Panc1 (cell line): ENCODE results near the gene EEF1AKMT3. TPM values are rescaled to one million over a fixed set of nuclear protein-coding genes. Genes with fewer than 3 reads are reported as not detected.

ENCODE experiments used
- ATAC-seq: fragments of 200-7000 bp; cut with Tn5 transposase; 2 replicates; pipeline ENCODE4 v1.9.1; 2020; ENCODE audit warnings: mild to moderate bottlenecking, moderate library complexity
- BruUV-seq: library from RNA; stranded (reverse); fragments of 400-500 nt; replicated peaks from 2 replicates; lab custom pipeline; 2021; lab: Mats Ljungman, UMichigan
- CTCF ChIA-PET: fragments of 300-600 bp; sonication (Branson Sonifier 250); formaldehyde crosslinking; loops from one replicate; lab custom pipeline; 2022; ENCODE audit warnings: antibody characterized with exemption; lab: Charles Lee
- POLR2A ChIA-PET: fragments of 300-600 bp; sonication (Branson Sonifier 250); formaldehyde crosslinking; loops from one replicate; lab custom pipeline; 2022; ENCODE audit warnings: antibody characterized with exemption; lab: Charles Lee
- DNase-seq: peaks from one replicate; pipeline ENCODE4 v3.0.0-alpha.2; 2010; ENCODE audit warnings: low read depth, low spot score
- H3K27ac ChIP-seq: 2 replicates; pipeline ENCODE4 v1.5.1; 2011; ENCODE audit warnings: mild to moderate bottlenecking, low read length, inconsistent platforms
- H3K27me3 ChIP-seq: fragments of 200-500 bp; sonication (Bioruptor generic); 2 replicates; pipeline ENCODE4 v1.6.0; 2014; ENCODE audit warnings: low read length, inconsistent platforms; ENCODE audit not compliant: control insufficient read depth, insufficient read depth
- H3K36me3 ChIP-seq: fragments of 200-500 bp; sonication (Bioruptor generic); 2 replicates; pipeline ENCODE4 v1.5.1; 2014; ENCODE audit warnings: inconsistent platforms, mild to moderate bottlenecking, low read length, moderate library complexity; ENCODE audit not compliant: control insufficient read depth, insufficient read depth
- H3K4me1 ChIP-seq: 2 replicates; pipeline ENCODE4 v1.5.1; 2011; ENCODE audit warnings: inconsistent platforms, mild to moderate bottlenecking, low read length, moderate library complexity; ENCODE audit not compliant: control insufficient read depth, insufficient read depth
- H3K4me3 ChIP-seq, 2 experiments: 2 replicates each; pipeline ENCODE4 v1.5.1; 2011 to 2012; ENCODE audit warnings: low read depth in 2 of 2, low read length in 2 of 2, mild to moderate bottlenecking in 2 of 2, inconsistent platforms in 1 of 2, moderate library complexity in 1 of 2
- H3K9me3 ChIP-seq: fragments of 200-500 bp; sonication (Bioruptor generic); 2 replicates; pipeline ENCODE4 v1.5.1; 2014; ENCODE audit warnings: low read depth, mild to moderate bottlenecking, inconsistent platforms, low read length, moderate library complexity; ENCODE audit not compliant: control insufficient read depth, insufficient read depth
- POLR2AphosphoS5 ChIP-seq: IDR thresholded peaks from 2 replicates; pipeline ENCODE4 v1.6.1; 2012; ENCODE audit warnings: mild to moderate bottlenecking, low read depth, low read length, moderate library complexity
- SIN3A ChIP-seq: IDR thresholded peaks from 2 replicates; pipeline ENCODE4 v1.6.1; 2012; ENCODE audit warnings: low read depth, mild to moderate bottlenecking, low read length, moderate library complexity, borderline replicate concordance; ENCODE audit not compliant: insufficient read depth
- TCF7L2 ChIP-seq: IDR thresholded peaks from 2 replicates; pipeline ENCODE4 v1.6.1; 2011; ENCODE audit warnings: mild to moderate bottlenecking, low read depth, low read length, inconsistent platforms
- in situ Hi-C: cut with HindIII; loops from 2 replicates; pipeline ENCODE4 v1.10.0; 2016; ENCODE audit warnings: low sequenced_read_pairs, low pct_unique_long_range_greater_than_20kb
- intact Hi-C: fragments of 100-400 bp; cut with micrococcal nuclease; formaldehyde crosslinking; loops from one replicate; pipeline ENCODE4 v1.10.0; 2022; ENCODE audit not compliant: unreplicated experiment
- total RNA-seq: library from RNA; stranded (reverse); gene quantifications from one replicate; pipeline ENCODE4 v1.2.1, GENCODE V29; 2021; ENCODE audit not compliant: unreplicated experiment
- TF ChIP-seq, protein P1 (sequence below): fragments of 450-650 bp; IDR thresholded peaks from 2 replicates; pipeline ENCODE4 v1.5.1; 2017; ENCODE audit warnings: mild to moderate bottlenecking
- TF ChIP-seq, protein P2 (sequence below), 2 experiments: IDR thresholded peaks; 2 replicates each; pipeline ENCODE4 v1.6.1; 2011 to 2012; ENCODE audit warnings: low read depth in 2 of 2, control low read depth in 1 of 2, low read length in 1 of 2, mild to moderate bottlenecking in 1 of 2, moderate library complexity in 1 of 2; ENCODE audit not compliant: insufficient read depth in 1 of 2

The EEF1AKMT3 gene
- total RNA-seq, 1 experiment from 2014 or later = 7.4 TPM

- BruUV-seq = no TSS peak
- in situ Hi-C loops = no loop called here
- H3K27ac ChIP-seq = no peak overlapping the region
- no peaks in the 10 kb centered on the region for H3K9me3 ChIP-seq
- H3K4me1 ChIP-seq = peaks cover 11% of the 10 kb centered on the region
- no peak overlapping the region for H3K4me3 ChIP-seq
- peaks cover 6% of the 10 kb centered on the region for H3K36me3 ChIP-seq
- DNase-seq (no peak), ATAC-seq (no peak)
- ChIA-PET POLR2A (no interaction called here), CTCF (interaction anchor here (3.4 kb wide), 1 partner anchor 15 kb away, joined by 10 read pairs; no protein-coding TSS in a partner anchor)
- intact Hi-C loops = no loop called here
- TF ChIP-seq, protein P1, sequence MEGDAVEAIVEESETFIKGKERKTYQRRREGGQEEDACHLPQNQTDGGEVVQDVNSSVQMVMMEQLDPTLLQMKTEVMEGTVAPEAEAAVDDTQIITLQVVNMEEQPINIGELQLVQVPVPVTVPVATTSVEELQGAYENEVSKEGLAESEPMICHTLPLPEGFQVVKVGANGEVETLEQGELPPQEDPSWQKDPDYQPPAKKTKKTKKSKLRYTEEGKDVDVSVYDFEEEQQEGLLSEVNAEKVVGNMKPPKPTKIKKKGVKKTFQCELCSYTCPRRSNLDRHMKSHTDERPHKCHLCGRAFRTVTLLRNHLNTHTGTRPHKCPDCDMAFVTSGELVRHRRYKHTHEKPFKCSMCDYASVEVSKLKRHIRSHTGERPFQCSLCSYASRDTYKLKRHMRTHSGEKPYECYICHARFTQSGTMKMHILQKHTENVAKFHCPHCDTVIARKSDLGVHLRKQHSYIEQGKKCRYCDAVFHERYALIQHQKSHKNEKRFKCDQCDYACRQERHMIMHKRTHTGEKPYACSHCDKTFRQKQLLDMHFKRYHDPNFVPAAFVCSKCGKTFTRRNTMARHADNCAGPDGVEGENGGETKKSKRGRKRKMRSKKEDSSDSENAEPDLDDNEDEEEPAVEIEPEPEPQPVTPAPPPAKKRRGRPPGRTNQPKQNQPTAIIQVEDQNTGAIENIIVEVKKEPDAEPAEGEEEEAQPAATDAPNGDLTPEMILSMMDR = no peak
- TF ChIP-seq TCF7L2 (no peak), POLR2AphosphoS5 (no peak), SIN3A (no peak)
- TF ChIP-seq, protein P2, sequence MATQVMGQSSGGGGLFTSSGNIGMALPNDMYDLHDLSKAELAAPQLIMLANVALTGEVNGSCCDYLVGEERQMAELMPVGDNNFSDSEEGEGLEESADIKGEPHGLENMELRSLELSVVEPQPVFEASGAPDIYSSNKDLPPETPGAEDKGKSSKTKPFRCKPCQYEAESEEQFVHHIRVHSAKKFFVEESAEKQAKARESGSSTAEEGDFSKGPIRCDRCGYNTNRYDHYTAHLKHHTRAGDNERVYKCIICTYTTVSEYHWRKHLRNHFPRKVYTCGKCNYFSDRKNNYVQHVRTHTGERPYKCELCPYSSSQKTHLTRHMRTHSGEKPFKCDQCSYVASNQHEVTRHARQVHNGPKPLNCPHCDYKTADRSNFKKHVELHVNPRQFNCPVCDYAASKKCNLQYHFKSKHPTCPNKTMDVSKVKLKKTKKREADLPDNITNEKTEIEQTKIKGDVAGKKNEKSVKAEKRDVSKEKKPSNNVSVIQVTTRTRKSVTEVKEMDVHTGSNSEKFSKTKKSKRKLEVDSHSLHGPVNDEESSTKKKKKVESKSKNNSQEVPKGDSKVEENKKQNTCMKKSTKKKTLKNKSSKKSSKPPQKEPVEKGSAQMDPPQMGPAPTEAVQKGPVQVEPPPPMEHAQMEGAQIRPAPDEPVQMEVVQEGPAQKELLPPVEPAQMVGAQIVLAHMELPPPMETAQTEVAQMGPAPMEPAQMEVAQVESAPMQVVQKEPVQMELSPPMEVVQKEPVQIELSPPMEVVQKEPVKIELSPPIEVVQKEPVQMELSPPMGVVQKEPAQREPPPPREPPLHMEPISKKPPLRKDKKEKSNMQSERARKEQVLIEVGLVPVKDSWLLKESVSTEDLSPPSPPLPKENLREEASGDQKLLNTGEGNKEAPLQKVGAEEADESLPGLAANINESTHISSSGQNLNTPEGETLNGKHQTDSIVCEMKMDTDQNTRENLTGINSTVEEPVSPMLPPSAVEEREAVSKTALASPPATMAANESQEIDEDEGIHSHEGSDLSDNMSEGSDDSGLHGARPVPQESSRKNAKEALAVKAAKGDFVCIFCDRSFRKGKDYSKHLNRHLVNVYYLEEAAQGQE (IDR thresholded peaks at IDR 0.05; ENCODE audit: insufficient read depth in 1 of 2, low read depth in 2 of 2, low read length in 1 of 2) = no peak
- H3K27me3 ChIP-seq = no peaks in the 10 kb centered on the region; the same call in 1 of the 2 replicates
Measured at GRCh38 chr12:57741413-57741789, 31.0 kb upstream of the EEF1AKMT3 start.

- in situ Hi-C loops (no loop called here), intact Hi-C loops (no loop called here)
- no TSS peak for BruUV-seq
- Histone ChIP-seq H3K36me3 (peaks cover 6% of the 10 kb centered on the region), H3K4me1 (peaks cover 7% of the 10 kb centered on the region), H3K9me3 (no peaks in the 10 kb centered on the region), H3K27me3 (no peaks in the 10 kb centered on the region; the same call in 1 of the 2 replicates), H3K27ac (no peak overlapping the region), H3K4me3 (no peak overlapping the region)
- DNase-seq (no peak), ATAC-seq (no peak)
- ChIA-PET POLR2A (no interaction called here), CTCF (interaction anchor here (3.4 kb wide), 1 partner anchor 16 kb away, joined by 10 read pairs; no protein-coding TSS in a partner anchor)
- no peak for TF ChIP-seq TCF7L2
- no peak for TF ChIP-seq SIN3A
- no peak for TF ChIP-seq POLR2AphosphoS5
- TF ChIP-seq, protein P2 (IDR thresholded peaks at IDR 0.05; ENCODE audit: insufficient read depth in 1 of 2, low read depth in 2 of 2, low read length in 1 of 2) = no peak
- TF ChIP-seq, protein P1 = no peak; the same call in 1 of the 2 replicates
Measured at GRCh38 chr12:57741844-57742738, 30.3 kb upstream of the EEF1AKMT3 start.
